GM12892 (cell line): ENCODE data around the gene DNAH1.

Experiments
- DNase-seq: peaks from one replicate; pipeline ENCODE4 v3.0.0; 2011; ENCODE audit not compliant: insufficient read length
- FAIRE-seq: peaks from 2 replicates; lab custom pipeline; 2011; peaks lifted over from hg19 to GRCh38; lab: Jason Lieb, UNC
- POLR2A ChIP-seq: IDR thresholded peaks from 2 replicates; pipeline ENCODE4 v1.6.1; 2011; ENCODE audit warnings: low read depth, low read length, control low read depth
- POLR2AphosphoS5 ChIP-seq: IDR thresholded peaks from 2 replicates; pipeline ENCODE4 v1.6.1; 2011; ENCODE audit warnings: low read depth, low read length, control low read depth
- TAF1 ChIP-seq: IDR thresholded peaks from 2 replicates; pipeline ENCODE4 v1.6.1; 2011; ENCODE audit warnings: low read depth, mild to moderate bottlenecking, control low read depth, low read length, borderline replicate concordance

Gene DNAH1

DNA sequence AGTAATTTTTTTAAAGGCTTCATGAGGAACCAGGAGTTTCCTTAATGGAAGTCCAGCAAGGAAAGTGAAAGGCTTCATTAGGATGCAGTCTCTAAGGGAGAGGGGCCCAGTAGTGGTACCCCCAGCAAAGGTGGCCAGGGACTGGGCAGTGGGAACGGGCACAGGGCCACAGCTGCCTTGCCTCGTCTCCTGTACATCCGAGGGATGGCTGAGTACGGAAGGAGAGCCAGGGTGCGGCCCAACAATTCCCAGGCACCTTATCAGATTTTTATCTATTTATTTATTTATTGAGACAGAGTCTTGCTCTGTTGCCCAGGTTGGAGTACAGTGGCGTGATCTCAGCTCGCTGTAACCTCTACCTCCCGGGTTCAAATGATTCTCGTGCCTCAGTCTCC is 114.3 kb downstream of the DNAH1 start:
- DNase-seq (no peak), FAIRE-seq (no peak)
- TF ChIP-seq POLR2AphosphoS5 (no peak), TAF1 (no peak), POLR2A (no peak)

DNA sequence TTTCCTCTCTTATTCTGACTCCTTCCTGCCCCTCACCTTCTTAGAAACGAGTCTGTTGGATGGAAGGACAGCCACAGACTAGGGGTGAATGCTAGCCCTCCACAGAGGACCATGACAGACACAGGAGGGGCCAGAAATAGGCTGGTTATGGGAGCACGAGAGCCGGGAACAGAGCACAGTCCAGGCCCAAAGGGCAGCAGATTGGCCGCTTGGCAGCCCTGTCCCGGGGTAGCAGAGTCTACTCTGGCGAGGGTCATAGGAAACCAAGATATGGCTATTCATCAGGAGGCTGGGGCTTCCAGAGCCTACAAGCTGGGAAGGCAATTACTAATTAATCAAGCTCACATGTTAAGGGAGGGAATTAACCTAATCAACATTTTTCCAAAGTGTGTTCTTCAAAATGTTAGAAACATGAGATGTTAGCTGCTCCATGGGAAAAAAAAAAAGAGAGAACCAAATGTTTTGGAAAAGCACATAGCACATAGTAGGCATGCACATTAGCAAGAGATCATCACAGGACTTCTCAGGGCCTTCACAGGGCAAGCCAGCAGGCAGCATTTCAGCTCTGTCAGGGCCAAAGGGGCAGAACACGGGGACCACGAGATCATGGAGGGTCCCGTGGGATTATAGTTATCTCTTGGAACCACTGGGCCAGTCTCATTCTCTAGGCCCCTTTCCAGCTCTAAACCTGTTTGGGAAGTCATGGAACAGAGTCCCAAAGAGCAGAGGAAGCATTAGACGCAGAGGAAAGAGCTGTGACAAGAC is 115.5 kb downstream of the DNAH1 start:
- DNase-seq (no peak), FAIRE-seq (peak; percentile 17)
- TF ChIP-seq TAF1 (no peak), POLR2A (no peak), POLR2AphosphoS5 (no peak)

DNA sequence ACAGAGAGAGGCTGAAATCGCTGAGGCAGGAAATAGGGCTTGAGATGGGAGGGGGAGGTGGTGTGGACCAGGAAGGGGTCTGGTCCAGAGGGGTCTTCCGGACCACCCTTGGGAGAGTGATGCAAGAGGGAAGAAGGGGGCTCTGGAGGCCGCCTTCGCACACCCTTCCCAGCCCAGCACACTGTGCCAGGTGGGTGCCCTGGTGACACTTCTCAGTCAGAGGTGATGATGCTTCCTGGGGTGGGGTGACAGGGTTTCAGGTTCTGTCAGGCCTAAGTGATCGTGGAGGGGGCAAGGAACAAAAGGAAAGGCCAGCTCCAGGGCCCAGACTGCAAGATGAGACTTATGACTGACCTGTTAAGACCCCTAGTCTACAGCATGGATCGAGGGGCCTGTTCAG is 116.1 kb downstream of the DNAH1 start:
- DNase-seq (no peak), FAIRE-seq (no peak)
- TF ChIP-seq TAF1 (no peak), POLR2AphosphoS5 (no peak), POLR2A (no peak)

DNA sequence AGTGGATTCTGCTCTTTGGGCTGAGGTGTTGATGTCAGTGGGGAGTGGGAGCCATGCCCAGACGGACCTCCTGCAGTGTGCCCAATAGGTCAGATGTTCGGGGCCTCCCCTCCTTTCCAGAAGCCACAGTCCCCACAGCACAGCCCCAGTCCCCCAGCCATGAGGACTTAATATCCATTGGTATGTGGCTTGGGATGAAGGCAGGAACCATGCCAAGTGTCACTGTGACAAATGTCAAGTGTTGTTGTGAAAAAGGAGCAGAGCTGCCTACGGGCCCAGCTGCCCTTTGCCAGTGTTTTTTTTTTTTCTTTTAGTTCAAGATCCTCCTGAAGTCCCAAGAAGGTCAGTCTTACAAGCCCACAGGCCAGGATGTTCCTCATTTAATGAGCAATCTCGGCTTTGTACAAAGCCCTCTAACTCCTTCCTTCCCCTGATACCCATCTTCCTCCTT is 116.6 kb downstream of the DNAH1 start:
- FAIRE-seq = no peak
- no peak for TF ChIP-seq POLR2AphosphoS5
- TF ChIP-seq POLR2A = no peak
- TF ChIP-seq TAF1 = no peak
- no peak for DNase-seq

DNA sequence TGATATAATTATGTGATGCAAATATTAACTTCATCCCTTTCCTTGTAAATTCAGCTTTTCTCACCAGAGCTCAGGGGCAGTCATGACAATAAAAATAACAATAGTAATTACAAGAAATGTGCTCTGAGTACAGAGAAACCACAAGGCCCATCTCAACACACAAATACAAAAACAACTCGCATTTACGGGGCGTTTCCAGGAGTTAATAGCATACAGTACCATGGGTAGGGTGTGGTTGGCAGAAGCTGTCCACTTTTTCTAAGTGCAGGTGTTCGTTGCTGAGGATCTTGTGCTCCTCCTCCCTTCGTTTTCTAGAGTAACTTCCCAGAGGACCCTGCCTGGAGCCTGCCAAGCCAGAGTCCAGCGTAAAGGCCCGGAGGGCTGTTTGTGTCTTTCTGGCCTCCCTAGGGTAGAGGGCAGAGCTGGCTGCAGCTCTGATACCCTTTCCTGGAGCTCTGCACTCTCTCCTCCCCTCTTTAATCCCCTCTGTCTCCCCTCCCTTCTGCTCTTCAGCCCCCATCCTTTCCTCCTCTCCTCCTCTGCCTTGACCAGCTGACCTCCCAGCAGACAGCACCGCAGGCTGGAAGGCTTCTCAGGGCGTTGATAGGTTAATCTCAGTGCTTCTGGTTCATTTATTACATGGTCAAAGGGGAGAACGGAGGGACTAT is 117.3 kb downstream of the DNAH1 start:
- TF ChIP-seq TAF1 = no peak
- no peak for FAIRE-seq
- DNase-seq = no peak

DNA sequence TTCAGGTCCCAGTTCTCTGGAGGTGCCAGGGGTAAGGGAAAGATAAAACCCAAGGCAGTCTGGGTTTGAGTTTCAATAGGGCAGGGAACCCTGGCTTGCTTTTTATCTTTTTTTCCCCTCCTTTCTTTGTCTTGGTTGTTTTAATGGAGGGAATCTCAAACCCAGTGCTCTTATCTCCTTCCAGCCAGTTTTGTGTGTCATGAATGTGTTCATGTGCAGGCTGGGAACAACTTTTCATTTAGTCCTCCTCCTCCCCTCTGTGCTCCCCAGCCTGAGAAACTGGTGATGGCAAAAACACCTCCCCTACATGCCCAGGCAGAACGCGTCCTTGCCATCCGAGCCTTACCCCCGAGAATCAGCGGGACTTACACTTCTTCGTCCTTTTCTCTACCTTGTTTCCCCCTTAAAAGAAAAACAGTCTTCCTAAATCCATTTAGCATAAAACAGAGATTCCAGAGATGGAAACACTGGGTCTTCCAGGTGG is 117.9 kb downstream of the DNAH1 start:
- DNase-seq = no peak
- FAIRE-seq = no peak
- no peak for TF ChIP-seq TAF1
- no peak for TF ChIP-seq POLR2AphosphoS5
- no peak for TF ChIP-seq POLR2A

- DNase-seq (no peak), FAIRE-seq (no peak)
- TF ChIP-seq POLR2A (no peak), TAF1 (no peak), POLR2AphosphoS5 (no peak)
Measured at GRCh38 chr3:52434491-52435115, 118.5 kb downstream of the DNAH1 start.

DNA sequence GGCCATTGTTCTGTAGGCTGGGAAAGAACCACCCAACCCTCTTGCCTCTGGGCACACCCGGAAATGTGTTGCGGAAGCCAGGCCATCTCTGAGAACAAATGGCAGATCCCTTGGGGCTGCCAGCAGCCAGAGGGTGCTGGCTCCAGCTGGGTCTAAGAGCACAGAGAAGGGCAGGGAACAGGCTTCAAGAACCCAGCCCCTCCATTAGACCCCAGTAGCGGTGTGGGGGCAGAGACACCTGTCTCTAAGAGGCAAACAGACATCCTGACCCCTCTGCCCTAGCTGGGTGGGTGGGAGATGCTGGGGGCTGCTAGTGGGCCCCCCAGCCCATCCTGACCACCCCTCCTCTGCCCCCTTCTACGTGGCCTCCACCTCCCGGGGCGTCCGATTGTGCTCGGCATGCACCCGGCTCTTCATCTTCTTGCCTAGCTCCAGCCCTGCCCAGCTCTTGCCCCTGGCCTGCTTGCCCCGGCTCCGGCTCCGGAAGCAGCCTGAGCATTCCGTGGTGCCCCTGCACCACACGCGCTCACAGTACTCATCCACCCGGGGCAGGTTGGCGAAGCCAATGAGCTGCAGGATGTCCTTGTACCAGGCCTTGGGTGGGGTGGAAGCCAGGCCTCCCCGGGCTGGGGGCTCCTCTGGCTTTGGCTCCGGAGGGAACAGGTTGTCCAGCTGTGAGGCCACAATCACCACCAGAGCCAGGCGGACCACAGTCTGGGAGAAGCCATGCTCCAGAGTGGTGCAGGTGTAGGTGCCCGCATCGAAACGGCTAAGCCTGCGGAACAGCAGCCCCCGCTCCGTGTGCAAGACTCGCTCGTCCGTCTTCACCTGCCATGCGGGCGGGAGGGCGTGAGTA is 119.4 kb downstream of the DNAH1 start:
- no peak for FAIRE-seq
- DNase-seq = no peak

GRCh38 chr3:52436500-52437149 is 120.5 kb downstream of the DNAH1 start:
- no peak for TF ChIP-seq TAF1
- TF ChIP-seq POLR2A = no peak
- no peak for TF ChIP-seq POLR2AphosphoS5
- DNase-seq (no peak), FAIRE-seq (no peak)

More for the DNA sequence above, 119.4 kb downstream of the DNAH1 start:
- TF ChIP-seq TAF1 = no peak
- no peak for TF ChIP-seq POLR2AphosphoS5
- TF ChIP-seq POLR2A = no peak

- TF ChIP-seq TAF1 (no peak), POLR2A (no peak), POLR2AphosphoS5 (no peak)
Measured at GRCh38 chr3:52437326-52438103, 121.4 kb downstream of the DNAH1 start.

DNA sequence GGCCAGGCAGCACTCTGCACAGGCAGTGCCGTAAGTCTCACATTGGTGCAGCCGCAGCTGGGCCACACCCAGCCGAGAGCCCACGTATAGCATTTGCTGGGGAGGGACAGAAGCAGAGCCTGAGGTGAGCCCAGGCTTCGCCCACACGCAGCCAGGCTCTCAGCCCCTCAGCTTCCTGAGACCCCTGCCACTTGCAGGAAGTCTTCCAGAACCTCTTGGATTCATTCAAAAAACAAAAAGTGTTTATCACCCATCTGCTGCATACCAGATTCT is 121.9 kb downstream of the DNAH1 start:
- FAIRE-seq (no peak), DNase-seq (no peak)
- no peak for TF ChIP-seq POLR2A
- TF ChIP-seq TAF1 = no peak
- TF ChIP-seq POLR2AphosphoS5 = no peak

More at GRCh38 chr3:52437326-52438103, 121.4 kb downstream of the DNAH1 start:
- FAIRE-seq = no peak
- DNase-seq = no peak
